Caco-2 (cell line): Measurements from ENCODE around the gene CHRNA7. TPM values are rescaled to one million over a fixed set of nuclear protein-coding genes. Genes with fewer than 3 reads are reported as not detected.

Experiments
- BruUV-seq: library from RNA; stranded (reverse); fragments of 400-500 nt; replicated peaks from 2 replicates; lab custom pipeline; 2021; lab: Mats Ljungman, UMichigan
- CTCF ChIA-PET: fragments of 300-600 bp; sonication (Branson Sonifier 250); formaldehyde crosslinking; loops from one replicate; lab custom pipeline; 2022; ENCODE audit warnings: antibody characterized with exemption; lab: Charles Lee
- POLR2A ChIA-PET: fragments of 300-600 bp; sonication (Branson Sonifier 250); formaldehyde crosslinking; loops from one replicate; lab custom pipeline; 2022; ENCODE audit warnings: antibody characterized with exemption; lab: Charles Lee
- DNase-seq, 2 experiments: peaks; one replicate each; pipeline versions ENCODE4 v3.0.0 to v3.0.0-alpha.2; 2020 to 2022
- H3K27me3 ChIP-seq: replicated peaks from 2 replicates; pipeline ENCODE4 v1.6.0; 2011; ENCODE audit warnings: low read length; ENCODE audit not compliant: control insufficient read depth, insufficient read depth
- H3K36me3 ChIP-seq: 2 replicates; pipeline ENCODE4 v1.5.1; 2011; ENCODE audit warnings: low read length; ENCODE audit not compliant: control insufficient read depth, insufficient read depth
- H3K4me1 ChIP-seq: fragments of 250-450 bp; sonication (Bioruptor Pico); 2 replicates; pipeline ENCODE4 v1.5.1; 2020; ENCODE audit warnings: mild to moderate bottlenecking
- H3K4me3 ChIP-seq: 2 replicates; pipeline ENCODE4 v1.5.1; 2011; ENCODE audit warnings: low read depth, mild to moderate bottlenecking, control low read depth, low read length
- H3K9me3 ChIP-seq: fragments of 250-450 bp; sonication (Bioruptor Pico); 2 replicates; pipeline ENCODE4 v1.5.1; 2020; ENCODE audit warnings: mild to moderate bottlenecking, moderate library complexity
- H3K27ac Mint-ChIP-seq: one replicate; pipeline ENCODE4 v1.8.0; 2022; ENCODE audit warnings: mixed read lengths; ENCODE audit not compliant: unreplicated experiment
- H3K27me3 Mint-ChIP-seq: one replicate; pipeline ENCODE4 v1.8.0; 2022; ENCODE audit warnings: mixed read lengths; ENCODE audit not compliant: insufficient read depth, unreplicated experiment
- H3K36me3 Mint-ChIP-seq: one replicate; pipeline ENCODE4 v1.8.0; 2022; ENCODE audit warnings: mild to moderate bottlenecking, mixed read lengths; ENCODE audit not compliant: insufficient read depth, unreplicated experiment
- H3K4me1 Mint-ChIP-seq: one replicate; pipeline ENCODE4 v1.8.0; 2022; ENCODE audit warnings: low read depth, mixed read lengths; ENCODE audit not compliant: unreplicated experiment
- H3K4me3 Mint-ChIP-seq: one replicate; pipeline ENCODE4 v1.8.0; 2022; ENCODE audit warnings: mild to moderate bottlenecking, moderate library complexity, mixed read lengths; ENCODE audit not compliant: unreplicated experiment
- H3K9me3 Mint-ChIP-seq: one replicate; pipeline ENCODE4 v1.8.0; 2022; ENCODE audit warnings: mixed read lengths; ENCODE audit not compliant: unreplicated experiment
- intact Hi-C: fragments of 100-400 bp; cut with micrococcal nuclease; formaldehyde crosslinking; loops from one replicate; pipeline ENCODE4 v1.10.0; 2022; ENCODE audit not compliant: unreplicated experiment
- total RNA-seq: library from RNA; stranded (reverse); gene quantifications from 2 replicates; pipeline ENCODE4 v1.2.3, GENCODE V29; 2022
- TF ChIP-seq, protein P1 (sequence below), 2 experiments: fragments of 200-600 bp in 1 of 2; IDR thresholded peaks; 1 replicate in 1 of 2; 2 replicates in 1 of 2; pipeline versions ENCODE4 v1.5.1 to v1.8.0; 2011 to 2022; ENCODE audit warnings: antibody characterized with exemption in 1 of 2, control low read depth in 1 of 2, inconsistent platforms in 1 of 2, low read depth in 1 of 2, low read length in 1 of 2, mild to moderate bottlenecking in 1 of 2, moderate library complexity in 1 of 2; ENCODE audit not compliant: insufficient read depth in 1 of 2, severe bottlenecking in 1 of 2, unreplicated experiment in 1 of 2

CHRNA7 gene
- total RNA-seq, 1 experiment from 2014 or later, result 0.11 TPM

DNA sequence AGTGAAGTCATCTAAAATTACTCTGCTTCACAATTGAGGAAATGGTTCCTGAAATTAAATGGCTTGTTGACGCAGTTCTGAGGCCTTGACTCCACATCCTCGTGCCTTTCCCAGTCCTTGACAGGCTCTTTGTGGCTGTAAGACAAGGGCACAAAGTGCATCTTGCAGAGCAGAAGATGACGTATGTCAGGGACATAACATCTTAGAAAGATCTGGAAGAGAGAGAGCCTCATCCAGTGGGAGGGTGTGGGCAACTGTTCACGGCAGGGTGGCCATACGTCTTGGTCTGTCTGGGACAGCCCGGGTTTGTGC lies 91.0 kb downstream of the CHRNA7 start:
- Mint-ChIP-seq H3K9me3 (no peaks in the 10 kb centered on the region), H3K4me3 (no peak overlapping the region), H3K27ac (no peak overlapping the region), H3K4me1 (no peaks in the 10 kb centered on the region), H3K27me3 (peaks cover 15% of the 10 kb centered on the region), H3K36me3 (no peaks in the 10 kb centered on the region)
- Histone ChIP-seq H3K9me3 (no peaks in the 10 kb centered on the region), H3K27me3 (no peaks in the 10 kb centered on the region), H3K4me3 (no peak overlapping the region), H3K36me3 (no peaks in the 10 kb centered on the region), H3K4me1 (no peaks in the 10 kb centered on the region)
- ChIA-PET POLR2A (no interaction called here), CTCF (no interaction called here)
- intact Hi-C loops, result no loop called here
- TF ChIP-seq, protein P1, sequence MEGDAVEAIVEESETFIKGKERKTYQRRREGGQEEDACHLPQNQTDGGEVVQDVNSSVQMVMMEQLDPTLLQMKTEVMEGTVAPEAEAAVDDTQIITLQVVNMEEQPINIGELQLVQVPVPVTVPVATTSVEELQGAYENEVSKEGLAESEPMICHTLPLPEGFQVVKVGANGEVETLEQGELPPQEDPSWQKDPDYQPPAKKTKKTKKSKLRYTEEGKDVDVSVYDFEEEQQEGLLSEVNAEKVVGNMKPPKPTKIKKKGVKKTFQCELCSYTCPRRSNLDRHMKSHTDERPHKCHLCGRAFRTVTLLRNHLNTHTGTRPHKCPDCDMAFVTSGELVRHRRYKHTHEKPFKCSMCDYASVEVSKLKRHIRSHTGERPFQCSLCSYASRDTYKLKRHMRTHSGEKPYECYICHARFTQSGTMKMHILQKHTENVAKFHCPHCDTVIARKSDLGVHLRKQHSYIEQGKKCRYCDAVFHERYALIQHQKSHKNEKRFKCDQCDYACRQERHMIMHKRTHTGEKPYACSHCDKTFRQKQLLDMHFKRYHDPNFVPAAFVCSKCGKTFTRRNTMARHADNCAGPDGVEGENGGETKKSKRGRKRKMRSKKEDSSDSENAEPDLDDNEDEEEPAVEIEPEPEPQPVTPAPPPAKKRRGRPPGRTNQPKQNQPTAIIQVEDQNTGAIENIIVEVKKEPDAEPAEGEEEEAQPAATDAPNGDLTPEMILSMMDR (IDR thresholded peaks at IDR 0.05; ENCODE audit: insufficient read depth in 1 of 2, low read depth in 1 of 2, low read length in 1 of 2, severe bottlenecking in 1 of 2, unreplicated experiment in 1 of 2), result no peak
- no peak for DNase-seq
- BruUV-seq, result no TSS peak

DNA sequence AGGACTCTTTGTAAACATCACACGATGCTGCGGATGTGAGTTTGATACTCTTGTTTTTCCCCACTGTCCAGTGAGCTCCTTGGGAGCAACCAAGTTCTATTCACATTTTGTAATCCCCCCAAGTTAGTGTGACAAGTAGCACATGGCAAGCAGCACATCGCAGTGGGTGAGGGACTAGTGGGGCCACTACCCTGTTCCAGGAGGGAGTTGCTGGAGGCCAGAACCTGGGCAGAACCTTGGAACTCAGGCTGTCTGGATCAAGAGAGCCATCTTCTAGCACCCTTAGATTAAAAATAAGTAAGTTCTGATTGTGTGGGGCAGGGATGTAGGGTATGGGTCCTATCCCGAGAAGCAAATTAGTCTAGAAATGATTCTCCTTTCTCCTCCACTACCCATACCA lies 91.7 kb downstream of the CHRNA7 start:
- intact Hi-C loops, result no loop called here
- no peaks in the 10 kb centered on the region for H3K36me3 Mint-ChIP-seq
- CTCF ChIA-PET, result no interaction called here

GRCh38 chr15:32123473-32123872 lies 93.2 kb downstream of the CHRNA7 start:
- ChIA-PET CTCF (no interaction called here), POLR2A (no interaction called here)
- Histone ChIP-seq H3K27me3 (no peaks in the 10 kb centered on the region), H3K9me3 (no peaks in the 10 kb centered on the region), H3K36me3 (no peaks in the 10 kb centered on the region), H3K4me3 (no peak overlapping the region), H3K4me1 (no peaks in the 10 kb centered on the region)
- DNase-seq, result no peak
- no TSS peak for BruUV-seq
- H3K27ac Mint-ChIP-seq, result no peak overlapping the region
- H3K4me3 Mint-ChIP-seq, result no peak overlapping the region
- no peaks in the 10 kb centered on the region for H3K4me1 Mint-ChIP-seq
- intact Hi-C loops, result no loop called here
- no peaks in the 10 kb centered on the region for H3K36me3 Mint-ChIP-seq
- TF ChIP-seq, protein P1 (IDR thresholded peaks at IDR 0.05; ENCODE audit: insufficient read depth in 1 of 2, low read depth in 1 of 2, low read length in 1 of 2, severe bottlenecking in 1 of 2, unreplicated experiment in 1 of 2), result no peak
- H3K9me3 Mint-ChIP-seq, result no peaks in the 10 kb centered on the region
- H3K27me3 Mint-ChIP-seq, result peaks cover 14% of the 10 kb centered on the region

More for the DNA sequence above, 91.7 kb downstream of the CHRNA7 start:
- no peak for DNase-seq
- no peak overlapping the region for H3K4me3 ChIP-seq
- H3K4me1 ChIP-seq, result no peaks in the 10 kb centered on the region
- H3K9me3 ChIP-seq, result no peaks in the 10 kb centered on the region
- no peak overlapping the region for H3K27ac Mint-ChIP-seq
- BruUV-seq, result no TSS peak
- H3K36me3 ChIP-seq, result no peaks in the 10 kb centered on the region
- TF ChIP-seq, protein P1 (IDR thresholded peaks at IDR 0.05; ENCODE audit: insufficient read depth in 1 of 2, low read depth in 1 of 2, low read length in 1 of 2, severe bottlenecking in 1 of 2, unreplicated experiment in 1 of 2), result no peak
- no peaks in the 10 kb centered on the region for H3K27me3 ChIP-seq
- no peaks in the 10 kb centered on the region for H3K4me1 Mint-ChIP-seq
- H3K4me3 Mint-ChIP-seq, result no peak overlapping the region
- no peaks in the 10 kb centered on the region for H3K9me3 Mint-ChIP-seq
- peaks cover 15% of the 10 kb centered on the region for H3K27me3 Mint-ChIP-seq
- POLR2A ChIA-PET, result no interaction called here
